Measurements from ENCODE around the gene PRC1.

DNA sequence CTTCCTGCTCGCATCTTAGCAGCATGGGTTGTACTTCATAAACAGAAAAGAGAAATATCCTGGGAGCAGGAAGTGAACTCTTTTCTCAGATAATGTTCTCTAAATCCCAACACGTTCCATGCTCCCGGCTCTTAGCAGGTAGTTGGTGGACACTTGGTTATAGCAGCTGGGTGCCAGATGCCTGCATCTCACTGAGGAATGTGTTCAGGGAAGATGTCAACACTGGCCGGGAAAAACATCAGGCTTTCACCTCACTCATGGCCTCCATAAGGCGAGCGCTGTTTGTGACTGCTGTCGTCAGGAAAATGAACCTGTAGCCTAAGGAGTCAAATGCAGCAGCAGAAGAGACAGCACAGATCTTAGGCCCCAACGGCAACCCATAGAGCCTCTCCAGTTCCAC, 4.4 kb upstream of the PRC1 start:
- TF ChIP-seq POLR2AphosphoS5 (IDR thresholded peaks at IDR 0.05): no peak
- TF ChIP-seq, protein P1, sequence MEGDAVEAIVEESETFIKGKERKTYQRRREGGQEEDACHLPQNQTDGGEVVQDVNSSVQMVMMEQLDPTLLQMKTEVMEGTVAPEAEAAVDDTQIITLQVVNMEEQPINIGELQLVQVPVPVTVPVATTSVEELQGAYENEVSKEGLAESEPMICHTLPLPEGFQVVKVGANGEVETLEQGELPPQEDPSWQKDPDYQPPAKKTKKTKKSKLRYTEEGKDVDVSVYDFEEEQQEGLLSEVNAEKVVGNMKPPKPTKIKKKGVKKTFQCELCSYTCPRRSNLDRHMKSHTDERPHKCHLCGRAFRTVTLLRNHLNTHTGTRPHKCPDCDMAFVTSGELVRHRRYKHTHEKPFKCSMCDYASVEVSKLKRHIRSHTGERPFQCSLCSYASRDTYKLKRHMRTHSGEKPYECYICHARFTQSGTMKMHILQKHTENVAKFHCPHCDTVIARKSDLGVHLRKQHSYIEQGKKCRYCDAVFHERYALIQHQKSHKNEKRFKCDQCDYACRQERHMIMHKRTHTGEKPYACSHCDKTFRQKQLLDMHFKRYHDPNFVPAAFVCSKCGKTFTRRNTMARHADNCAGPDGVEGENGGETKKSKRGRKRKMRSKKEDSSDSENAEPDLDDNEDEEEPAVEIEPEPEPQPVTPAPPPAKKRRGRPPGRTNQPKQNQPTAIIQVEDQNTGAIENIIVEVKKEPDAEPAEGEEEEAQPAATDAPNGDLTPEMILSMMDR (IDR thresholded peaks at IDR 0.05): no peak
- no peak for TF ChIP-seq POLR2A (IDR thresholded peaks at IDR 0.05; ENCODE audit: low read depth)
- TF ChIP-seq EP300 (IDR thresholded peaks at IDR 0.05): no peak
